ENCODE results near the gene ADAM19. TPM values are rescaled to one million over a fixed set of nuclear protein-coding genes. Genes with fewer than 3 reads are reported as not detected.

ADAM19 gene
- total and polyA plus RNA-seq, 4 donors: 1.5 to 42.8 (median 20.3) TPM

- Histone ChIP-seq H3K27me3 (ENCODE audit: control insufficient read depth in 1 of 2, insufficient read depth in 2 of 2, low read length in 1 of 2) (no peaks in the 10 kb centered on the region), H3K27ac (ENCODE audit: low read depth in 1 of 2, low read length in 2 of 2) (no peak overlapping the region), H3K4me3 (ENCODE audit: low read length in 2 of 2) (no peak overlapping the region), H3K9me3 (ENCODE audit: control insufficient read depth, low read length) (no peaks in the 10 kb centered on the region), H3K4me1 (ENCODE audit: control insufficient read depth in 1 of 2, insufficient read depth in 2 of 2, low read length in 2 of 2) (peaks cover 0 to 5% of the 10 kb centered on the region in 2 donors), H3K36me3 (ENCODE audit: control insufficient read depth in 1 of 2, insufficient read depth in 2 of 2, low read length in 1 of 2) (no peaks in the 10 kb centered on the region)
- ATAC-seq (ENCODE audit: low FRiP score) (no peak), DNase-seq (no peak)
- 95 to 96% methylated on average over 6 of the region's 6 CpGs for WGBS, 2 donors
- intact Hi-C loops (cut with DNase I): loop anchor here (5.0 to 10.0 kb wide), 2 partner anchors 53 to 196 kb away; no protein-coding TSS in a partner anchor
Observed at GRCh38 chr5:157518963-157519362, 56.6 kb downstream of the ADAM19 start.

DNA sequence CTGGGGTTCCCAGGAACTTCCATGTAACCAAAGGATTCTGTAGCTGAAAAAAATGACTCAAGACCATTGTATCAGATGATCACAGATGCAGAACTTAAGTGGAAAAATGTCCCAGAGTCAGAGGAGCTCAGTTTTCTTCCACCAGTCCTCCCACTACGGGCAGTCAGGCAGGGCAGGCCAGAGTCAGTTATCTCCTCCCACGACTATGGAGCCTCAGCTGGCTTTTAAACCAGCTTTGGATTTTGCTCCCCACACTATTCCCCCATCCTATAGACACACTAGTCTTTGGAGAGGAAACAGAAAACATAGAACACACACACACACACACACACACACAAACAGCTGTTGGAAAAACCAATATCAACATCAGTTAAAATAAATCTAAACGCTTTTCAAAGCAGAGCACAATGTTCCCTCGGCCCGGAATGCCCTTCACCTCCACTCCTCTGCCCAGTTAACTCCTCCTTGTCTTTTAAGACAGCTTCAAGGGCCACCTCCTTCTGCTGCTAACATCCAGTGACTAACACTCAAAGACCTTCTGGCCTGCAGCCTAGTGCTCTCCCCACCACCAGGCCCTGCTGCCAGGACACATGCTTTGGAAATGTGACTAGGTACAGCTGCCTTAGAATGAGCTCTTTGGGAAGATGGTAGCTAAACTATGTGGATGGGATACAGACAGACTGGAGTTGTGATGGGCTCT is 58.8 kb downstream of the ADAM19 start:
- ATAC-seq (ENCODE audit: low FRiP score): peak; percentile 61
- intact Hi-C loops (cut with DNase I): loop anchor here (5.0 to 10.0 kb wide), 2 partner anchors 56 to 198 kb away; no protein-coding TSS in a partner anchor

DNA sequence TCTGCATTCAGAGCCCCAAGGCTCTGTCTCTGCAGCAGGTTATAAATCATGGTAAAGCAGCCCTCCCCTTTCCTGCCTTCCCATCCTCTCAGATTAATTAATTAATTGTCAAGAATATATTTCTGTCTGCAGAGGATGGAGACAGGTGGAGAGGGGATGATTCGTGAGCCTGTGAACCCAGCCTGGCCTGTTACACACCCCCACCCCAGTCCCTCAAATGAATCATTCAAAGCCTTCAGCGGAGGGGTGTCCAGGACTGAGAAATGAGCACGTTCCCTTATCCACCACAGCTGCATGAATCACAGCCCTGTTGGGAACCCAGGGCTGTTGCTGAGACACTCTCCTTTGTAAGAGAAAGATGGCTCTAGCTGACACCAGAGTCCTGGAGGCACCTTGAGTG is 59.6 kb downstream of the ADAM19 start:
- ATAC-seq (ENCODE audit: low FRiP score): no peak

More for the DNA sequence above, 58.8 kb downstream of the ADAM19 start:
- Histone ChIP-seq H3K27me3 (ENCODE audit: control insufficient read depth in 1 of 2, insufficient read depth in 2 of 2, low read length in 1 of 2) (no peaks in the 10 kb centered on the region), H3K36me3 (ENCODE audit: control insufficient read depth in 1 of 2, insufficient read depth in 2 of 2, low read length in 1 of 2) (no peaks in the 10 kb centered on the region), H3K4me3 (ENCODE audit: low read length in 2 of 2) (no peak overlapping the region), H3K27ac (ENCODE audit: low read depth in 1 of 2, low read length in 2 of 2) (peak overlapping the region; percentile 22 to 81), H3K4me1 (ENCODE audit: control insufficient read depth in 1 of 2, insufficient read depth in 2 of 2, low read length in 2 of 2) (peaks cover 0 to 5% of the 10 kb centered on the region in 2 donors), H3K9me3 (ENCODE audit: control insufficient read depth, low read length) (no peaks in the 10 kb centered on the region)
- 6 to 10% methylated on average over 5 of the region's 5 CpGs for WGBS, 2 donors
- DNase-seq: peak; percentile 85 to 86

DNA sequence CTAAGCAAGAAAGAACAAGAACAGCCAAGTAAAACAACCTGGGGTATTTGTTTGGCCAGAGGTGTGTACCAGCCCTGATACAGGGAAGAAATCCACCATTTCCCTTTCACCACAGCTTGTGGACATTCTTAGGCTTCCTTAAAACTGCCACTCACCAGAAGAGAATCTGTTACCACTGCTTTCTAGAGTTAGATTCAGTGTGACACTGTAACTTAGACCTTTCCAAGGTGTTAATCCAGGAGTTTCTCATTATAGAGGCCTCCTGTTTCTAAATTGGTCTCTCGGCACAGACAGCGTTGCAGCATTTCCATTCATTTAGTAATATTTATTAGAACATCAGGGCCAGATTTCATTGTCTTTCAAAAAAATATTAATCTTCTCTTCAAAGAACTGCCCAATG is 60.6 kb downstream of the ADAM19 start:
- Histone ChIP-seq H3K4me1 (ENCODE audit: control insufficient read depth in 1 of 2, insufficient read depth in 2 of 2, low read length in 2 of 2) (peaks cover 0 to 5% of the 10 kb centered on the region in 2 donors), H3K36me3 (ENCODE audit: control insufficient read depth in 1 of 2, insufficient read depth in 2 of 2, low read length in 1 of 2) (no peaks in the 10 kb centered on the region), H3K27ac (ENCODE audit: low read depth in 1 of 2, low read length in 2 of 2) (no peak overlapping the region), H3K4me3 (ENCODE audit: low read length in 2 of 2) (no peak overlapping the region), H3K27me3 (ENCODE audit: control insufficient read depth in 1 of 2, insufficient read depth in 2 of 2, low read length in 1 of 2) (no peaks in the 10 kb centered on the region), H3K9me3 (ENCODE audit: control insufficient read depth, low read length) (no peaks in the 10 kb centered on the region)
- ATAC-seq (ENCODE audit: low FRiP score) (no peak), DNase-seq (no peak)
- intact Hi-C loops (cut with DNase I): loop anchor here (5.0 to 10.0 kb wide), 3 partner anchors 47 to 200 kb away; no protein-coding TSS in a partner anchor
- WGBS, 2 donors: 95 to 96% methylated on average over 2 of the region's 2 CpGs

More for the DNA sequence above, 59.6 kb downstream of the ADAM19 start:
- DNase-seq: no peak
- Histone ChIP-seq H3K27me3 (ENCODE audit: control insufficient read depth in 1 of 2, insufficient read depth in 2 of 2, low read length in 1 of 2) (no peaks in the 10 kb centered on the region), H3K9me3 (ENCODE audit: control insufficient read depth, low read length) (no peaks in the 10 kb centered on the region), H3K36me3 (ENCODE audit: control insufficient read depth in 1 of 2, insufficient read depth in 2 of 2, low read length in 1 of 2) (no peaks in the 10 kb centered on the region), H3K4me1 (ENCODE audit: control insufficient read depth in 1 of 2, insufficient read depth in 2 of 2, low read length in 2 of 2) (peaks cover 0 to 5% of the 10 kb centered on the region in 2 donors), H3K4me3 (ENCODE audit: low read length in 2 of 2) (no peak overlapping the region), H3K27ac (ENCODE audit: low read depth in 1 of 2, low read length in 2 of 2) (peak overlapping the region; percentile 22 to 80)
- intact Hi-C loops (cut with DNase I): loop anchor here (5.0 to 10.0 kb wide), 2 partner anchors 56 to 199 kb away; no protein-coding TSS in a partner anchor
- 25 to 56% methylated on average over 3 of the region's 3 CpGs for WGBS, 2 donors

DNA sequence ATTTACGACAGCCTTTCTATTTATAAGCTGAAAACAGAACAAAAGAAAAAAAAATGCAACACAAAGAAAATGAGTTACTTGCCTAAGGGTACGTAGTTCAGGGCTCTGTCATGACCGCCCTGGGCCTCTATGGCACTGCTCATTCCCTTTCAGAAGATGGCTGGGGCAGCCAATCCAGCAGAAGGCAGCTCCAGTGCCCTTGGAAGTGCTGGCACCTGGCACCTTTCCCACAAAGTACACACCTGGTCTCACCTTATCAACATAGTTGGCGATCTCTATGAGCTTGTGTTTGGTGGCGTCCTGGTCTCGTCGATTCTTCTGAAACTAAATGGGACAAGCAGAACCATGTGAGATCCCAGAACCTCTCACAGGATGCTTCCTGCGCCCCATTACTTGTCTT is 62.4 kb downstream of the ADAM19 start:
- H3K27ac ChIP-seq (ENCODE audit: low read depth in 1 of 2, low read length in 2 of 2): peak overlapping the region in 1 of 2 donors; percentile 2
- intact Hi-C loops (cut with DNase I): loop anchor here in 1 of 2 donors (5.0 to 10.0 kb wide), 2 partner anchors 49 to 202 kb away; no protein-coding TSS in a partner anchor
- no peak overlapping the region for H3K4me3 ChIP-seq (ENCODE audit: low read length in 2 of 2)
- no peaks in the 10 kb centered on the region for H3K36me3 ChIP-seq (ENCODE audit: control insufficient read depth in 1 of 2, insufficient read depth in 2 of 2, low read length in 1 of 2)
- no peak for DNase-seq
- WGBS, 2 donors: 70 to 74% methylated on average over 8 of the region's 8 CpGs
- no peak for ATAC-seq (ENCODE audit: low FRiP score)
- peaks cover 0 to 5% of the 10 kb centered on the region in 2 donors for H3K4me1 ChIP-seq (ENCODE audit: control insufficient read depth in 1 of 2, insufficient read depth in 2 of 2, low read length in 2 of 2)
- no peaks in the 10 kb centered on the region for H3K9me3 ChIP-seq (ENCODE audit: control insufficient read depth, low read length)
- H3K27me3 ChIP-seq (ENCODE audit: control insufficient read depth in 1 of 2, insufficient read depth in 2 of 2, low read length in 1 of 2): no peaks in the 10 kb centered on the region

- Histone ChIP-seq H3K27ac (ENCODE audit: low read depth in 1 of 2, low read length in 2 of 2) (peak overlapping the region; percentile 37 to 85), H3K4me1 (ENCODE audit: control insufficient read depth in 1 of 2, insufficient read depth in 2 of 2, low read length in 2 of 2) (peaks cover 0 to 5% of the 10 kb centered on the region in 2 donors), H3K27me3 (ENCODE audit: control insufficient read depth in 1 of 2, insufficient read depth in 2 of 2, low read length in 1 of 2) (no peaks in the 10 kb centered on the region), H3K9me3 (ENCODE audit: control insufficient read depth, low read length) (no peaks in the 10 kb centered on the region), H3K4me3 (ENCODE audit: low read length in 2 of 2) (no peak overlapping the region), H3K36me3 (ENCODE audit: control insufficient read depth in 1 of 2, insufficient read depth in 2 of 2, low read length in 1 of 2) (peaks cover 0 to under 1% of the 10 kb centered on the region in 2 donors)
- intact Hi-C loops (cut with DNase I): loop anchor here in 1 of 2 donors (2.0 to 10.0 kb wide), 3 partner anchors 50 to 203 kb away; partner anchors contain the start of gene ADAM19
- DNase-seq: peak; percentile 97 to 98
- peak; percentile 96 for ATAC-seq (ENCODE audit: low FRiP score)
- WGBS, 2 donors: 4 to 8% methylated on average over 8 to 9 of the region's 9 CpGs
Observed at GRCh38 chr5:157511651-157512644, 63.6 kb downstream of the ADAM19 start.

- H3K9me3 ChIP-seq (ENCODE audit: control insufficient read depth, low read length): no peaks in the 10 kb centered on the region
- peak overlapping the region in 1 of 2 donors; percentile 37 for H3K27ac ChIP-seq (ENCODE audit: low read depth in 1 of 2, low read length in 2 of 2)
- WGBS, 2 donors: 85 to 88% methylated on average over 5 of the region's 5 CpGs
- ATAC-seq (ENCODE audit: low FRiP score) (no peak), DNase-seq (no peak)
- peaks cover 0 to 1% of the 10 kb centered on the region in 2 donors for H3K36me3 ChIP-seq (ENCODE audit: control insufficient read depth in 1 of 2, insufficient read depth in 2 of 2, low read length in 1 of 2)
- intact Hi-C loops (cut with DNase I): loop anchor here in 1 of 2 donors (2.0 to 10.0 kb wide), 3 partner anchors 52 to 204 kb away; partner anchors contain the start of gene ADAM19
- H3K4me3 ChIP-seq (ENCODE audit: low read length in 2 of 2): no peak overlapping the region
- no peaks in the 10 kb centered on the region for H3K27me3 ChIP-seq (ENCODE audit: control insufficient read depth in 1 of 2, insufficient read depth in 2 of 2, low read length in 1 of 2)
- H3K4me1 ChIP-seq (ENCODE audit: control insufficient read depth in 1 of 2, insufficient read depth in 2 of 2, low read length in 2 of 2): no peaks in the 10 kb centered on the region
Observed at GRCh38 chr5:157510682-157511081, 64.9 kb downstream of the ADAM19 start.

- peaks cover 0 to 1% of the 10 kb centered on the region in 2 donors for H3K36me3 ChIP-seq (ENCODE audit: control insufficient read depth in 1 of 2, insufficient read depth in 2 of 2, low read length in 1 of 2)
- no peaks in the 10 kb centered on the region for H3K4me1 ChIP-seq (ENCODE audit: control insufficient read depth in 1 of 2, insufficient read depth in 2 of 2, low read length in 2 of 2)
- no peaks in the 10 kb centered on the region for H3K27me3 ChIP-seq (ENCODE audit: control insufficient read depth in 1 of 2, insufficient read depth in 2 of 2, low read length in 1 of 2)
- intact Hi-C loops (cut with DNase I): no loop called here
- no peaks in the 10 kb centered on the region for H3K9me3 ChIP-seq (ENCODE audit: control insufficient read depth, low read length)
- ATAC-seq (ENCODE audit: low FRiP score) (no peak), DNase-seq (no peak)
- no peak overlapping the region for H3K4me3 ChIP-seq (ENCODE audit: low read length in 2 of 2)
- H3K27ac ChIP-seq (ENCODE audit: low read depth in 1 of 2, low read length in 2 of 2): no peak overlapping the region
Observed at GRCh38 chr5:157509587-157509986, 66.0 kb downstream of the ADAM19 start.
